ENCODE measurements around the gene DERL2.

DERL2 gene

GRCh38 chr17:5500589-5501391 lies 14.8 kb upstream of the DERL2 start:
- DNase-seq = peak; percentile 81

GRCh38 chr17:5500247-5500588 lies 14.2 kb upstream of the DERL2 start:
- DNase-seq = no peak

- DNase-seq = no peak
Measured at GRCh38 chr17:5499476-5500231, 13.7 kb upstream of the DERL2 start.

GRCh38 chr17:5492970-5493369 lies 7.0 kb upstream of the DERL2 start:
- DNase-seq = no peak

GRCh38 chr17:5488752-5489151 lies 2.8 kb upstream of the DERL2 start:
- DNase-seq = no peak

- peak; percentile 99 for DNase-seq
Measured at GRCh38 chr17:5486206-5487124, 487 bp upstream of the DERL2 start, which contains the start of gene MIS12. TSS of gene MIS12 (plus strand) at chr17:5486566. CDS start at chr17:5488863, 2,297 bp downstream.

- no peak for DNase-seq
Measured at GRCh38 chr17:5481451-5481850, 4.5 kb downstream of the DERL2 start.

- DNase-seq = no peak
Measured at GRCh38 chr17:5480962-5481361, 5.0 kb downstream of the DERL2 start.

GRCh38 chr17:5478992-5479391 lies 7.0 kb downstream of the DERL2 start:
- no peak for DNase-seq

GRCh38 chr17:5473906-5474305 lies 12.1 kb downstream of the DERL2 start:
- no peak for DNase-seq

GRCh38 chr17:5472511-5472910 lies 13.5 kb downstream of the DERL2 start:
- no peak for DNase-seq

GRCh38 chr17:5468075-5468473 lies 17.9 kb downstream of the DERL2 start:
- peak; percentile 37 for DNase-seq

- no peak for DNase-seq
Measured at GRCh38 chr17:5467416-5467815, 18.6 kb downstream of the DERL2 start.

- no peak for DNase-seq
Measured at GRCh38 chr17:5466295-5466694, 19.7 kb downstream of the DERL2 start.

- no peak for DNase-seq
Measured at GRCh38 chr17:5464717-5465507, 21.1 kb downstream of the DERL2 start.

GRCh38 chr17:5446786-5447185 lies 39.2 kb downstream of the DERL2 start:
- no peak for DNase-seq

- DNase-seq = no peak
Measured at GRCh38 chr17:5444209-5444608, 41.8 kb downstream of the DERL2 start.

- DNase-seq = no peak
Measured at GRCh38 chr17:5443728-5444127, 42.2 kb downstream of the DERL2 start.

- no peak for DNase-seq
Measured at GRCh38 chr17:5439446-5439764, 46.6 kb downstream of the DERL2 start.

- peak; percentile 94 for DNase-seq
Measured at GRCh38 chr17:5438716-5439445, 47.1 kb downstream of the DERL2 start, which contains the start of gene C1QBP. TSS of gene C1QBP (minus strand) at chr17:5439155. CDS start at chr17:5439073, 82 bp downstream.

- no peak for DNase-seq
Measured at GRCh38 chr17:5437721-5438317, 48.2 kb downstream of the DERL2 start.

All from activated CD4-positive, alpha-beta T cell treated with anti-CD3 and anti-CD28 coated beads for 48 hours (primary cell).